ENCODE results near the gene ETV3. TPM values are rescaled to one million over a fixed set of nuclear protein-coding genes. Genes with fewer than 3 reads are reported as not detected.

Gene ETV3
- total and polyA plus RNA-seq, 2 of the 8 experiments (the other 6 are each of a cell fraction or from before 2014, with no cell fraction given) = 6.0 to 23.8 TPM

GRCh38 chr1:157156058-157156541 is 17.9 kb upstream of the ETV3 start (continued):
- TF ChIP-seq ASH2L (IDR thresholded peaks at IDR 0.05; ENCODE audit: low read length) (peak; percentile 44), SIN3A (conservative IDR thresholded peaks at IDR 0.05 in 1 of 2, IDR thresholded peaks at IDR 0.05 in 1 of 2; ENCODE audit: low read depth in 1 of 2, low read length in 2 of 2) (no peak), TEAD4 (IDR thresholded peaks at IDR 0.05; ENCODE audit: low read depth, low read length) (peak; percentile 89), TBP (IDR thresholded peaks at IDR 0.05; ENCODE audit: low read depth, low read length) (peak; percentile 33; the same call in 1 of the 2 replicates), JUND (IDR thresholded peaks at IDR 0.05; ENCODE audit: low read length) (no peak), CTCF (IDR thresholded peaks at IDR 0.05; ENCODE audit: control extremely low read depth in 1 of 3, insufficient read depth in 1 of 3, low read depth in 1 of 3, low read length in 3 of 3) (peak; percentile 92 to 98 (median 97))

Data from H1 (cell line).